Thyroid gland (tissue), 4 donors: ENCODE measurements around the gene FES. TPM values are rescaled to one million over a fixed set of nuclear protein-coding genes. Genes with fewer than 3 reads are reported as not detected.

ENCODE experiments used
- DNase-seq, 2 donors: peaks; one replicate each; pipeline ENCODE4 v3.0.0-alpha.2; 2019
- H3K27ac ChIP-seq, 3 donors: fragments of 200-600 bp; sonication (generic); 1 replicate in 2 of 3; 2 replicates in 1 of 3; pipeline ENCODE4 v1.5.1; 2016 to 2019; ENCODE audit warnings: mild to moderate bottlenecking in 1 of 3, moderate library complexity in 1 of 3
- H3K27me3 ChIP-seq: fragments of 200-600 bp; sonication (generic); one replicate; pipeline ENCODE4 v1.5.1; 2019
- H3K36me3 ChIP-seq, 2 donors: fragments of 200-600 bp; sonication (generic); one replicate each; pipeline ENCODE4 v1.5.1; 2016 to 2019
- H3K4me1 ChIP-seq, 2 donors: fragments of 200-600 bp; sonication (generic); one replicate each; pipeline ENCODE4 v1.5.1; 2017 to 2019
- H3K4me3 ChIP-seq, 3 donors: fragments of 200-600 bp; sonication (generic); replicated peaks in 1 of 3; 1 replicate in 2 of 3; 2 replicates in 1 of 3; pipeline ENCODE4 v1.5.1; 2016; ENCODE audit warnings: mild to moderate bottlenecking in 1 of 3
- H3K9me3 ChIP-seq: fragments of 200-600 bp; sonication (generic); one replicate; pipeline ENCODE4 v1.5.1; 2017
- POLR2A ChIP-seq, 2 donors: fragments of 450-650 bp; IDR thresholded peaks; one replicate each; pipeline ENCODE4 v1.6.1; 2017; ENCODE audit warnings: antibody characterized with exemption in 2 of 2, mild to moderate bottlenecking in 2 of 2, moderate library complexity in 1 of 2
- WGBS, 2 donors: methylation state at CpG; one replicate each; pipeline ENCODE4 v1.1.5; 2017; 5-methylcytosine and 5-hydroxymethylcytosine counted together
- intact Hi-C: fragments of 100-400 bp; cut with DNase I; formaldehyde crosslinking; loops from one replicate; pipeline ENCODE4 v1.15.1; 2023
- small RNA-seq: library from RNA; depleted of rRNA; stranded (forward); fragments of <200 nt; gene quantifications from one replicate; pipeline ENCODE3, GENCODE V24; 2016
- total RNA-seq, 4 donors: library from RNA; depleted of rRNA; stranded (reverse); fragments of >200 nt; gene quantifications; one replicate each; pipeline ENCODE4 v1.2.3, GENCODE V29; 2016
- TF ChIP-seq, protein P1 (sequence below), 6 experiments: fragments of 200-600 bp in 3 of 6; fragments of 450-650 bp in 3 of 6; sonication (generic) in 3 of 6; IDR thresholded peaks; one replicate each; pipeline ENCODE4 v1.5.1; 2016 to 2019; ENCODE audit warnings: antibody characterized with exemption in 6 of 6, mild to moderate bottlenecking in 2 of 6, inconsistent platforms in 1 of 6, moderate library complexity in 1 of 6

FES gene
- total RNA-seq, 4 donors from 2014 or later, result 34.1 to 44.5 (median 36.0) TPM

GRCh38 chr15:90945091-90945490 lies 60.8 kb downstream of the FES start:
- intact Hi-C loops, result no loop called here
- Histone ChIP-seq H3K27me3 (no peaks in the 10 kb centered on the region), H3K4me1 (no peaks in the 10 kb centered on the region), H3K36me3 (peaks cover 80 to 85% of the 10 kb centered on the region in 2 donors), H3K4me3 (no peak overlapping the region), H3K9me3 (no peaks in the 10 kb centered on the region), H3K27ac (no peak overlapping the region)
- no peak for DNase-seq
- 96 to 98% methylated on average over 7 of the region's 7 CpGs for WGBS, 2 donors
- TF ChIP-seq POLR2A (IDR thresholded peaks at IDR 0.05), result no peak
- TF ChIP-seq, protein P1, sequence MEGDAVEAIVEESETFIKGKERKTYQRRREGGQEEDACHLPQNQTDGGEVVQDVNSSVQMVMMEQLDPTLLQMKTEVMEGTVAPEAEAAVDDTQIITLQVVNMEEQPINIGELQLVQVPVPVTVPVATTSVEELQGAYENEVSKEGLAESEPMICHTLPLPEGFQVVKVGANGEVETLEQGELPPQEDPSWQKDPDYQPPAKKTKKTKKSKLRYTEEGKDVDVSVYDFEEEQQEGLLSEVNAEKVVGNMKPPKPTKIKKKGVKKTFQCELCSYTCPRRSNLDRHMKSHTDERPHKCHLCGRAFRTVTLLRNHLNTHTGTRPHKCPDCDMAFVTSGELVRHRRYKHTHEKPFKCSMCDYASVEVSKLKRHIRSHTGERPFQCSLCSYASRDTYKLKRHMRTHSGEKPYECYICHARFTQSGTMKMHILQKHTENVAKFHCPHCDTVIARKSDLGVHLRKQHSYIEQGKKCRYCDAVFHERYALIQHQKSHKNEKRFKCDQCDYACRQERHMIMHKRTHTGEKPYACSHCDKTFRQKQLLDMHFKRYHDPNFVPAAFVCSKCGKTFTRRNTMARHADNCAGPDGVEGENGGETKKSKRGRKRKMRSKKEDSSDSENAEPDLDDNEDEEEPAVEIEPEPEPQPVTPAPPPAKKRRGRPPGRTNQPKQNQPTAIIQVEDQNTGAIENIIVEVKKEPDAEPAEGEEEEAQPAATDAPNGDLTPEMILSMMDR (IDR thresholded peaks at IDR 0.05), result no peak

Small RNA genes lying within 50 kb of the gene (small RNA-seq; reads per million reads assigned to genes)
- gene RN7SL363P, result not detected

Other genes with a start within 250 kb of the FES start
- gene BLM, start 167.2 kb upstream of the FES start, total RNA-seq, result 1 to 10 TPM in 3 of 4 donors, under 1 TPM in 1; 0.67 to 1.3 (median 1.2) TPM
- gene FURIN, start 15.9 kb upstream of the FES start, total RNA-seq, result 100 to 1,000 TPM in 2 of 4 donors, 10 to 100 TPM in 2; 88.6 to 128 (median 102) TPM
- 100 to 1,000 TPM in 1 of 4 donors, 10 to 100 TPM in 3; 30.1 to 129 (median 58.9) TPM for gene MAN2A2, start 18.8 kb downstream of the FES start, total RNA-seq
- 10 to 100 TPM; 13.3 to 25.7 (median 18.0) TPM for gene HDDC3, start 48.0 kb downstream of the FES start, total RNA-seq
- gene UNC45A, start 50.8 kb downstream of the FES start, total RNA-seq, result 10 to 100 TPM; 26.3 to 59.3 (median 43.9) TPM
- gene RCCD1, start 70.4 kb downstream of the FES start, total RNA-seq, result 10 to 100 TPM in 2 of 4 donors, 1 to 10 TPM in 2; 7.6 to 15.2 (median 9.9) TPM
- 10 to 100 TPM in 1 of 4 donors, 1 to 10 TPM in 3; 3.6 to 12.9 (median 7.2) TPM for gene PRC1, start 110.0 kb downstream of the FES start, total RNA-seq
- 10 to 100 TPM in 3 of 4 donors, 1 to 10 TPM in 1; 7.4 to 13.9 (median 12.4) TPM for gene VPS33B, start 138.1 kb downstream of the FES start, total RNA-seq
- 1 to 10 TPM in 3 of 4 donors, under 1 TPM in 1; 0.83 to 3.9 (median 2.2) TPM for gene SV2B, start 215.8 kb downstream of the FES start, total RNA-seq